Measurements from ENCODE around the gene SORBS2.

DNA sequence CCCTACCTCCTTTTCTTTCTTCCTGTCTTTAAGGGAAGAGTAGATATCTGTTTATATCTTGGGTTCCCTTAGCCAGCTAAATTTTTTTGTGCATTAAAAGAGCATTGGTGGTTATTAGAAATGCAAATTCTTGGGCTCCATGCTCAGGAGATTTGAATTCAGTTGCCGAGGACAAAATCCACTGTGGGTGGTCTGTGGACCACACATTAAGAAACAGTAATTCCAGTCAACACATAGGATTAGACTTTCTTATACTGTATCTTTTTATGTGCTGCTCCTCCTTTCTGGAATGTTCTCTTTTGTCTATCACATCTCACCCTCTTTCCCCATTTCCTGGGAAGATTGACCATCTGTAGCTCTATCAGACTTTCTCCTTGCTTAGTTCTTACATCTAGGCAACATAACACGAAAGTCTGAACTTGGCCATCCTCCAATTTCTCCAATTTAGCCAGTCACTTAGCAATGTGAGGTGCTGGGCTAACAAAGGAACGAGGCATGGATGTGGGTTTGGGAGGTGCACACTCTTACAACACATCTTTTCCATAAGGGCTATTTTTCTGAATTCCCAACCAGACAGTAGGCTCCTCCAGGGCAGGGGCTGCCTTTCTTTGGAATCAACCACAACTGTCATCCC is 271.4 kb downstream of the SORBS2 start:
- TF ChIP-seq TAF1 (IDR thresholded peaks at IDR 0.05; ENCODE audit: low read depth): no peak
- TF ChIP-seq, protein P1, sequence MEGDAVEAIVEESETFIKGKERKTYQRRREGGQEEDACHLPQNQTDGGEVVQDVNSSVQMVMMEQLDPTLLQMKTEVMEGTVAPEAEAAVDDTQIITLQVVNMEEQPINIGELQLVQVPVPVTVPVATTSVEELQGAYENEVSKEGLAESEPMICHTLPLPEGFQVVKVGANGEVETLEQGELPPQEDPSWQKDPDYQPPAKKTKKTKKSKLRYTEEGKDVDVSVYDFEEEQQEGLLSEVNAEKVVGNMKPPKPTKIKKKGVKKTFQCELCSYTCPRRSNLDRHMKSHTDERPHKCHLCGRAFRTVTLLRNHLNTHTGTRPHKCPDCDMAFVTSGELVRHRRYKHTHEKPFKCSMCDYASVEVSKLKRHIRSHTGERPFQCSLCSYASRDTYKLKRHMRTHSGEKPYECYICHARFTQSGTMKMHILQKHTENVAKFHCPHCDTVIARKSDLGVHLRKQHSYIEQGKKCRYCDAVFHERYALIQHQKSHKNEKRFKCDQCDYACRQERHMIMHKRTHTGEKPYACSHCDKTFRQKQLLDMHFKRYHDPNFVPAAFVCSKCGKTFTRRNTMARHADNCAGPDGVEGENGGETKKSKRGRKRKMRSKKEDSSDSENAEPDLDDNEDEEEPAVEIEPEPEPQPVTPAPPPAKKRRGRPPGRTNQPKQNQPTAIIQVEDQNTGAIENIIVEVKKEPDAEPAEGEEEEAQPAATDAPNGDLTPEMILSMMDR (IDR thresholded peaks at IDR 0.05; ENCODE audit: poor library complexity, severe bottlenecking): no peak
- TF ChIP-seq EZH2 (IDR thresholded peaks at IDR 0.05; ENCODE audit: borderline replicate concordance, insufficient read depth, low read length, poor library complexity, severe bottlenecking): no peak
